COLO668 (cell line): ENCODE measurements around the gene EMILIN3.

Source experiments
- DNase-seq: peaks from one replicate; lab custom pipeline; 2025; ENCODE audit not compliant: unreplicated experiment; lab: John Stamatoyannopoulos, UW

Gene EMILIN3

DNA sequence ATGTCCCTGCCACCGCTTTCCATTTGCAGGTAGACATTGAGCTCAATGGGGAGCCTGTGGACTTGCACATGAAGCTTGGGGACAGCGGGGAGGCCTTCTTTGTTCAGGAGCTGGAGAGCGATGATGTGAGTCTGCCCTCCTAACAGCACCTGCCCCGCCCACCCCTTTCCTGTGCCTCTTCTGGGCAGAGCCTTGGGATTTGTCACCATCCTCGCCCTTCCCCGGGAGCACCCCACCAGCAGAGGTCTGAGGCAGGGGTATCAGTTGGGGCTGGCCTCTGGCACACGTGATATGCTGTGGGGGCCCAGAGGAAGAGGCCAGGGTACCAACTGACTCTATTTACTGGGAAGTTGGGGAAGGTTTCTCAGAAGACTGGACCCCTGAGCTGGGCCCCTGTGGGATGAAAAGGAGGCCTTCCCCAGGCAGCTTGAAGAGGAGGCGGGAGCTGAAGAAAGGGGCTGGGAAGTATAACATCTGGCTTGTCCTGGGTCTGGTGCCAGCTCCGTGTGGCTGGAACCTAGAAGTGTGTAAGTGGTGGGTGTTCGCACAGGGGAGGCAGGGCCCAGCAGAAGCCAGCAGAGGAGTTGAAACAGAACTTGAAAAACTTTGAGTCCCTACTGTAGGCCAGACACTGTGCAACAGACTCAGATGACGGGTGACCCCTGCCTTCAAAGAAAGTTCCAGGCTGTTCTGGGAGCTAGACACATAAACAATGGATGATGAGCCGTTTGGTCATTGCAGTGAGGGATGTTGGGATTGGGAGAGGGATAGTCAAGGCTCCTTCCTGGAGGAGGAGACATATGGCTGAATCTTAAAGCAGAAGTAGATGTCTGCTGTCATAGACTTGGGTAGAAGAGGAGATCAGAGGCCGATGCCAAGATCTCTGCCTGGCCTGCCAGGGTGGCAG is 18.8 kb downstream of the EMILIN3 start:
- DNase-seq, result no peak

GRCh38 chr20:41345729-41346067 is 20.9 kb downstream of the EMILIN3 start:
- DNase-seq, result no peak

DNA sequence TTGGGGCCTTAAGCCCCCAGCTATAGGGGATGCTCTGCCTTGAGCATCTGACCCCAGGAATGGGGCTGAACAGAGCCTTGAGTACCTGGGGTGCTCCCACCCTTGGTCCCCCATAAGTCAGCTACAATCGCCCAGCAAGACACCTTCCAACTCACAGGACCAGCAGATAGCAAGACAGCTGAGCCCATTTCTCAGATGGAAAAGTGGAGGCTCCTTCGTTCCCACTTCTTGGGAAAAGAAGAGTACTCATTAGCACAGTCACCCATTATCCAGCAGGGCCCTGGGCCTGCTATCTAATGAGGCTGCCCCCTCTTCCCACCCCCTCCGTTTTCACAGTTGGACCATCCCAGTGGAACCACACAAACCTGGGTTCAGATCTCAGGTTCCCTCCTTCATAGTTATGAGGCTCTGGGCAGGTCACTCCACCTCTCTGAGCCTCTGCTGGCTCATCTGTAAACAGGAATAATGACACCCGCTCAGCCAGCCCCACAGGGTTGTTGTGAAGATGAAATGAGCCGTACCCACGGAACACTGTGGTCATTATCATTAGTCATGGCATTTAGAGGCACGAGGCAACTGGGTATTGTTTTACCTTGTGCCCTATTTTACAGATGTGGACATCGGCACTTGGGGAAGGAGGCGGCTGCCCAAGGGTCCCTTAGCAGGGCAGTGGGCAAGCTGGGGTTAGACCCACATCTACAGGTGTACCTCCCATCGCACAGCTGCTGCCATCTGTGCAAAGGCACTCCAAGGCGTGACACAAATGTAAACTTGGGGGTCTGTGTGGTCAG is 21.5 kb downstream of the EMILIN3 start:
- DNase-seq, result peak; percentile 17

DNA sequence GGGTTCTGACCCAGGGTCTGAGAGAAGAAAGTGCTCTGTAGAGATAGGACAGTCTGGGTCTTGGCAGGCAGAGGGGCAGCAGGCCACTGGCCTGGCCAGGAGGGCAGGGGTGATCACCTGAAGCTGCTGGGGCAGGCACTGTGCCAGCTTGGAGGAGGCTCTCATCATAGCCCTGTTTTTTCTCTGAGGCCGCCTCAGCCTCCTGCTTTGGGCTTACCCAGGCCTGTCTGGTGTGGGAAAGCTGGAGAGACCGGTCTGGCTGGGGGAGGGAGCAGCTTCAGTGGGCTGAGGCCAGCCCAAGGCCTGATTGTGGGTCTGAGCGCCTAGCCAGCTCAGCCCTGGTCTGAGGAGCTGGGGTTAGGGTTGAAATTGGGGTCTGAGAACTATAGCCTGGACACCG is 22.1 kb downstream of the EMILIN3 start:
- no peak for DNase-seq

DNA sequence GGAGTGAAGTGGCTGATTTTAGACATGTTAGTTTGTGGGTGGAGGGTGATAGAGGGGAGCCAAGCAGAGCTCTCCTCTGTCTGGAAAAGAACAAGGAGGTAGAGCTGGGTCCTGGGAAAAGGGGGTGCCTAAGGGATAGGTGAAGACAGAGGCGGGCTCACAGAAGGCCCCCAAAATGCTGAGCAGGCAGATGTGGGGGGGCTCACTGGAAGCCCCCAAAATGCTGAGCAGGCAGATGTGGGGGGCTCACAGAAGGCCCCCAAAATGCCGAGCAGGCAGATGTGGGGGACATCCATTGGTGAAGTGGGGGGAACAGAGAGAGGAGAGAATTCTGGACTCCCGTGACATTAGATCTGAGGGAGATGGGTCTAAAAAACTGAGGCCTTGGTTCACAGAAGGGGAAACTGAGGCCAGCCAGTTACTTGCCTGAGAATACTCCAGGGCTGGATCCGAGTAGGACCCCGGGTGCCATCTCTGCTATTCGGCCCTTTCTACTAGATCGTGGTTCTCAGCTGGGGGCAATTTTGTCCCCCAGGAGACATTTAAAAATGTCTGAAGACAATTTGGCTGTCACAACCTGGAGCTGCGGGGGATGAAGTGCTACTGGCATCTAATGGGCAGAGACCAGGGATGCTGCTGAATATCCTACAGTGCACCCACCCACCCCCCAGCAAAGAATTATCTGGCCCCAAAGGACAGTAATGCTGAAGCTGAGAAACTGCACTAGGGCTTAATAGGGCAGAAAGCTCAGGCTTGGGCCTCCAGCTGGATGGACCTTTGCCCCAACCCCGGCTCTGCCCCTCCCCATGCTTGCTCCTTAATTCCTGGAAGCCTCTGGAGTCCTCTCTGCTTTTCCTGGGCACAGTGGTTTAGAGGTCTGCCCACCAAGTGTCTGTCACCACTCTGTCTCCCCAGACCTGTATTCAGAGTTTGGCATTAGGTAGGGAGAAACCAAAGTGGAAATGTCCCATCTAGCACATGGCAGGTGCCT is 23.8 kb downstream of the EMILIN3 start:
- DNase-seq, result no peak

DNA sequence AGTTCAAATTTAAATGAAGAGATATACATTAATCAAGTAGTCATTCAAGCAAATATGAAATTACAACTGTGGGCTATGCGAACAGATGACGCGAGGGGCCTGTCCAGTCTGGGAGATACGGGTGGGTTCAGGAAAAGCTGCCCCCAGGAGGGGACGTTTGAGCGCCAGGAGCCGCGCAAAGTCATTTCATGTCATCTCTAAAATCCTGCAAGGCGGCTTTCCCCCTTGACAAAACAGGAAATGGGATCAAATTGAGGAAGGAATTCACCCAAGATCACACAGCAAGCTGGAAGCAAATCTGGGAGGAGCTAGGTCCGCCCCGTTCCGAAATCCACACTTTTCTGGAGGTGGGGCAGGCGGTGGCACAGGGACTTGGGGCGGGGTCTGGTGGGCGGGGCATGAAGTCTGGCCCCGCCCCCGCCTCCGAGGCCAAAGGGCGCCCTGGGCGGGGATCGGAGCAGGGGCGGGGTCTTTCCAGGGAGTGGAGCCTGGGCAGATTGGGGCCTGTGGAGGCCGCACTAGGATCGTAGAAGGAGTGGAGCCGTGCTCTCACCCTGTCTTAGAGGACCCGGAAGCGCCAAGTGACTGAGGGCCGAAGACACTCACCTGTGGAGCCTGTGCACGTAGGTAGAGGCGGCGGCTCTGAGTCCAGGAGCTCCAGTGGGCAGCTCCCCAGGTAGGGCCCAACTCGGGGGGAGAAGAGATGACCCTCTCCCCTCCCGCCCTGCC is 26.1 kb downstream of the EMILIN3 start, which contains the start of gene LPIN3:
Gene LPIN3, plus strand, starts transcription at position 495 of the 729 bp plus-strand sequence. CDS start 4,983 bp downstream, outside the sequence.
- peak; percentile 86 for DNase-seq

- DNase-seq, result peak; percentile 95
Observed at GRCh38 chr20:41339957-41340326, 26.7 kb downstream of the EMILIN3 start.

GRCh38 chr20:41336711-41337492 is 29.7 kb downstream of the EMILIN3 start:
- DNase-seq, result no peak

- no peak for DNase-seq
Observed at GRCh38 chr20:41335591-41335990, 31.0 kb downstream of the EMILIN3 start.

DNA sequence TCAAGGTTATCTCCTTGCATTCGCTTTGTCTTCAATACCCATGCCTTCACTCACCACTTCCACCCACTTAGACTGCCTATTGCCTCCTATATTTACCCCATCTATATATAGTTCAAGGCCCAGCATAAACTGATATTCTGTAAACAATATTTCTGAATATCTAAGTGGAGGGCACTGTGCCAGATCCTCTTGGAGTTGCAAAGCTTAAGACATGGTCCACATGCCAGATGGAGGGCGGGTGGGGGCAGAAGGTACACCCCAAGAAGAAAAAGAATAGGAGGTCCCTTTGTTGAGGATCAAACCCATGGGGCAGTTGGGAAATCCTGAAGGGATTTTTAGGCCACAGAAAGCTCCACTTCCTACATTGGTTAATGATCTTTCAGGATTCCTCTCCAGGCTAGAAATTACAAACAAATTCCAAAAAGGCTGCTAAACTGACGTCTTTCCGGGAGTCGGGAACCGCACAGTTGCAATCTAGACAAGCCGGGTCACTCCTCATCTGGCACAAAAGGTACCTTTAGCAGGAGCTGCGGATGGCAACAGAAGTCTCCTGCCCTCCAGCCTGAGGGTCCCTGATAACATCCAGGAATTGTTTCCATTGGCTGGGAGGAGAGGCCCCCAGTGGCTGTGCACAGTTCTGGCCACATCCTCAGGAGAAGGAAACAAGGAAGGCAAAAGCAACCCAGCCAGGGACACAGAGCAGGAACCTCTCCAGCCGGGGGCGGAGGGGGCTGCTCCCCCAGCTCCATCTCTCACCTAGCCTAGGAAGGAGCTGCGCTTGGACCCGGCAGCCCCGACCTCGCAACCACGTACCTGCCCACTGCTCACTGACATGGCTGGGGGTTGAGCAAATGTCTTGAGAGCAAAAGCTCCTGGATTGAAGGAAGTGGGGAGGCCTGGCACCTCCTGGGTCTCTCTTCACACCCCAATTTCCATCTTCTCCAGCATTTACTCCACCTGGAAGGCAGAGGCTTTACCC is 31.9 kb downstream of the EMILIN3 start:
- no peak for DNase-seq

DNA sequence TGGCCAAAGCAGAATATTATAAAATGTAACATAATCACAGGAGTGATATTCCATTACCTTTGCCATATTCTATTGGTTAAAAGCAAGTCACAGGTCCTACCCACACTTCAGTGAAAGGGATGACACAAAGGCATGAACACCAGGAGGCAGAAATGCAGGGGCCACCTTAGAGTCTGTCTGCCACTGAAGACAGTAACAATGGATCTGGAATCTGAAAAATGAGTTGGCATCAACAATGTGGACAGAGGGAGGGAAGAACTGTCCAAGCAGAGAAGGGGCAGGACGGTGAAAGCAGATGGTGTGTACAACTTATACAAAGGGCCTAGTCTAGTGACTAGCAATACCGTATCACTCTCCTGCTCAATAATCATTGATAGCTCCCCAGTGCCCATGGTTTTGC is 32.6 kb downstream of the EMILIN3 start:
- no peak for DNase-seq

DNA sequence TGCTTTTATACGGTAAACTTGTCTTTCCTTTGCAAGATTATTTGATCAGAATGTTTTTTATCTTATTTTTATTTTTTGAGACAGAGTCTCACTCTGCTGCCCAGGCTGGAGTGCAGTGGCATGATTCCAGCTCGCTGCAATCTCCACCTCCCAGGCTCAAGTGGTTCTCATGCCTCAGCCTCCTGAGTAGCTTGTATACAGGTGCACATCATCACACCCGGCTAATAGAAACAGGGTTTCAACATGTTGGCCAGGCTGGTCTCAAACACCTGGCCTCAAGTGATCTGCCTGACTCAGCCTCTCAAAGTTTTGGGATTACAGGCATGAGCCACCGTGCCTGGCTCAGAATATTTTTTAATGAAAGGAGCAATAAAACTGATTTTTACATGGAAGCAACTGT is 34.9 kb downstream of the EMILIN3 start:
- DNase-seq, result no peak

DNA sequence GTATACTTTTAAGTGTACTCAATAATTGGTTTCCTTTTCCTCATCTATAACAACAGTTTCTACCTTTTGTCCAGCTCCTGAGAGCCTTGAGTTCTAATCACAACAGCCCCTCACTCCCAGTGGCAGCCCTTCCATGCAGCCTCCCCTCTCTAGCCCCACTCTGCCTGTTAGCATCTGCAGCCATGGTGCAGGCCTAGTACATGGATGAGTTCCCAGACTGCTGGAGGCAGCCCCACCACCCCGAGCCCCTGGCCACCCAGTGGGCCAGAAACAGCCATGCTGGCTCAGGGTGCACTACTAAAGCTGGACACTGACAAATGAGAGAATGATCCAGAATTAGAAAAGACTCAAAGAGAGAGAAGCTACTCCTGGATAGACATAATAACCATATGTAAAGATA is 35.7 kb downstream of the EMILIN3 start:
- no peak for DNase-seq

- no peak for DNase-seq
Observed at GRCh38 chr20:41330343-41330720, 36.3 kb downstream of the EMILIN3 start.

GRCh38 chr20:41329435-41330342 is 36.9 kb downstream of the EMILIN3 start:
- no peak for DNase-seq

DNA sequence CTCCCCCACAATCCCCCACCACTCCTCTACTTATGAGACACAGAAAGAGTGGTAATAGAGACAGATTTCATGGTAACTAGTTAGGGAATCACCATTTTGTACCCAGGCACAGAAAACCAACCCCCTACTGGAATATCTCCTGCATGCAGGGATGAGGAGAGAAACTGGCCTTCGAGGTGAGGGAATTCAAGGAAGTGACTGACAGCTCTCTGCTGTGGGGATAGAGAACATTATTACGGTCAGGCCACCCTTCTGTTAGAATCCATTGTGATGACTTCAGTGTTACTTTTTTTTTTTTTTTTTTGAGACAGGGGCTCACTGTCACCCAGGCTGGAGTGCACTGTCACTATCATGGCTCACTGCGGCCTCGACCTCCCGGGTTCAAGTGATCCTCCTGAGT is 39.4 kb downstream of the EMILIN3 start:
- no peak for DNase-seq

DNA sequence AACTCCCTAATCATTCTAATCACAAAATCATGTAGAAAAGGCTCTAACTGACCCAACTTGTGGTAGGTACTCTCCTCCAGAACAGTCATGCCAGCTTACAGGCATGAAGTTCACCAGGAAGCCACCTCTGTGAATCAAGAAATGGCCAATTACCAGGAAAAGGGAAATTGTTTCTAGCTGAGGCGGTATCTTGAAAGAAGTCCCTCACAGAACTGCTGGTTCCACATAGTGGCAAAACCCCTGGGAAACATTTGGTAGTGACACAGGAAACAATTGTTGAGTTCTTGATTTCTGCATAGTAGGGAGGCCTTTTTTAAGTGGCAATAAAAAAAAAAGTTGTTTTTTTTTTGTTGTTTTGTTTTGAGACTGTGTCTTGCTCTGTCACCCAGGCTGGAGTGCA is 45.6 kb downstream of the EMILIN3 start:
- DNase-seq, result no peak
